ENCODE measurements around the gene FAM163A. TPM values are rescaled to one million over a fixed set of nuclear protein-coding genes. Genes with fewer than 3 reads are reported as not detected.

Gene FAM163A
- total and polyA plus RNA-seq, 12 donors, result 0.34 to 7.0 (median 2.6) TPM; not detected in 4

GRCh38 chr1:179823693-179824092 lies 80.6 kb downstream of the FAM163A start:
- H3K27me3 ChIP-seq, result no peaks in the 10 kb centered on the region
- no peaks in the 10 kb centered on the region for H3K9me3 ChIP-seq (replicated peaks in 1 of 3)
- H3K4me3 ChIP-seq, result no peak overlapping the region
- intact Hi-C loops (cut with DNase I), result no loop called here
- WGBS, 4 donors, result 89 to 95% (median 94%) methylated on average over 4 of the region's 4 CpGs
- no peaks in the 10 kb centered on the region for H3K36me3 ChIP-seq (replicated peaks in 1 of 2)
- DNase-seq, result peak in 1 of 7 donors; percentile 9
- H3K27ac ChIP-seq, result no peak overlapping the region
- H3K4me1 ChIP-seq (replicated peaks in 1 of 2), result peaks cover 0 to 3% of the 10 kb centered on the region in 2 donors
- TF ChIP-seq POLR2A (IDR thresholded peaks at IDR 0.05) (no peak), CTCF (IDR thresholded peaks at IDR 0.05) (no peak)

- H3K27ac ChIP-seq, result no peak overlapping the region
- TF ChIP-seq CTCF (IDR thresholded peaks at IDR 0.05) (no peak), POLR2A (IDR thresholded peaks at IDR 0.05) (no peak)
- DNase-seq, result peak in 2 of 7 donors; percentile 21 to 47
- H3K4me3 ChIP-seq, result no peak overlapping the region
- no peaks in the 10 kb centered on the region for H3K36me3 ChIP-seq (replicated peaks in 1 of 2)
- intact Hi-C loops (cut with DNase I), result no loop called here
- H3K4me1 ChIP-seq (replicated peaks in 1 of 2), result peaks cover 0 to 3% of the 10 kb centered on the region in 2 donors
- H3K27me3 ChIP-seq, result no peaks in the 10 kb centered on the region
- WGBS, 4 donors, result 88 to 100% (median 95%) methylated on average over 1 to 6 of the region's 6 CpGs
- H3K9me3 ChIP-seq (replicated peaks in 1 of 3), result no peaks in the 10 kb centered on the region
These were observed 81.2 kb downstream of the FAM163A start for GRCh38 chr1:179824265-179824664.

GRCh38 chr1:179825206-179825605 lies 82.1 kb downstream of the FAM163A start:
- Histone ChIP-seq H3K27ac (no peak overlapping the region), H3K9me3 (replicated peaks in 1 of 3) (no peaks in the 10 kb centered on the region), H3K4me3 (no peak overlapping the region), H3K4me1 (replicated peaks in 1 of 2) (peaks cover 0 to 3% of the 10 kb centered on the region in 2 donors), H3K36me3 (replicated peaks in 1 of 2) (no peaks in the 10 kb centered on the region), H3K27me3 (no peaks in the 10 kb centered on the region)
- TF ChIP-seq CTCF (IDR thresholded peaks at IDR 0.05) (no peak), POLR2A (IDR thresholded peaks at IDR 0.05) (no peak)
- DNase-seq, result peak in 3 of 7 donors; percentile 15 to 45 (median 32)
- WGBS, 4 donors, result 63 to 74% (median 65%) methylated on average over 8 of the region's 8 CpGs
- intact Hi-C loops (cut with DNase I), result no loop called here

- intact Hi-C loops (cut with DNase I), result no loop called here
- DNase-seq, result peak in 1 of 7 donors; percentile 40
- H3K36me3 ChIP-seq (replicated peaks in 1 of 2), result no peaks in the 10 kb centered on the region
- H3K27ac ChIP-seq, result no peak overlapping the region
- 86 to 96% (median 90%) methylated on average over 10 to 13 of the region's 13 CpGs for WGBS, 4 donors
- no peaks in the 10 kb centered on the region for H3K9me3 ChIP-seq (replicated peaks in 1 of 3)
- peaks cover 0 to 3% of the 10 kb centered on the region in 2 donors for H3K4me1 ChIP-seq (replicated peaks in 1 of 2)
- no peak overlapping the region for H3K4me3 ChIP-seq
- no peaks in the 10 kb centered on the region for H3K27me3 ChIP-seq
- TF ChIP-seq POLR2A (IDR thresholded peaks at IDR 0.05) (no peak), CTCF (IDR thresholded peaks at IDR 0.05) (no peak)
These were observed 82.8 kb downstream of the FAM163A start for GRCh38 chr1:179825798-179826460.

Data from adrenal gland (tissue), 12 donors.